Esophagus squamous epithelium (tissue), 5 donors: ENCODE results near the gene STK11. TPM values are rescaled to one million over a fixed set of nuclear protein-coding genes. Genes with fewer than 3 reads are reported as not detected.

Experiments
- DNase-seq: peaks from one replicate; lab custom pipeline; 2025; lab: John Stamatoyannopoulos, UW
- H3K27ac ChIP-seq, 4 donors: fragments of 200-600 bp; sonication (generic); one replicate each; pipeline ENCODE4 v1.5.1; 2016 to 2019; ENCODE audit warnings: mild to moderate bottlenecking in 1 of 4
- H3K27me3 ChIP-seq, 4 donors: fragments of 200-600 bp; sonication (generic); 1 replicate in 3 of 4; 2 replicates in 1 of 4; pipeline versions ENCODE4 v1.5.1 to v1.6.0; 2017 to 2021; ENCODE audit warnings: antibody characterized with exemption in 1 of 4
- H3K36me3 ChIP-seq, 3 donors: fragments of 200-600 bp; sonication (generic); one replicate each; pipeline ENCODE4 v1.5.1; 2016 to 2019
- H3K4me1 ChIP-seq, 3 donors: fragments of 200-600 bp; sonication (generic); one replicate each; pipeline ENCODE4 v1.5.1; 2017 to 2019
- H3K4me3 ChIP-seq, 4 donors: fragments of 200-600 bp; sonication (generic); 1 replicate in 3 of 4; 2 replicates in 1 of 4; pipeline ENCODE4 v1.5.1; 2016 to 2019; ENCODE audit warnings: mild to moderate bottlenecking in 2 of 4, moderate library complexity in 1 of 4
- H3K9me3 ChIP-seq, 3 donors: fragments of 200-600 bp; sonication (generic); one replicate each; pipeline ENCODE4 v1.5.1; 2016 to 2019
- CTCF ChIP-seq, 6 experiments: fragments of 450-650 bp in 4 of 6; fragments of 200-600 bp in 2 of 6; sonication (generic) in 2 of 6; IDR thresholded peaks; one replicate each; pipeline ENCODE4 v1.5.1; 2016 to 2019; ENCODE audit warnings: antibody characterized with exemption in 6 of 6, mild to moderate bottlenecking in 4 of 6, moderate library complexity in 4 of 6
- POLR2A ChIP-seq, 4 donors: fragments of 450-650 bp; IDR thresholded peaks; one replicate each; pipeline ENCODE4 v1.6.1; 2017; ENCODE audit warnings: antibody characterized with exemption in 4 of 4, mild to moderate bottlenecking in 4 of 4, moderate library complexity in 3 of 4
- WGBS, 2 donors: methylation state at CpG; one replicate each; pipeline ENCODE4 v1.1.5; 2018; 5-methylcytosine and 5-hydroxymethylcytosine counted together
- intact Hi-C: fragments of 100-400 bp; cut with DNase I; formaldehyde crosslinking; loops from one replicate; pipeline ENCODE4 v1.15.0; 2022
- total RNA-seq, 4 donors: library from RNA; depleted of rRNA; stranded (reverse); fragments of >200 nt; gene quantifications; one replicate each; pipeline ENCODE4 v1.1.0, GENCODE V29; 2016
- donor health status: DM: yes; HTN: yes; CAD: no.

The STK11 gene
- total RNA-seq, 4 donors from 2014 or later = 59.3 to 68.5 (median 61.6) TPM

GRCh38 chr19:1239796-1240737 lies 34.5 kb downstream of the STK11 start:
- peaks cover 56 to 92% (median 70%) of the 10 kb centered on the region in 3 donors for H3K4me1 ChIP-seq
- DNase-seq = no peak
- WGBS, 2 donors = 4% methylated on average over 9 to 30 of the region's 84 CpGs

GRCh38 chr19:1240925-1241324 lies 35.3 kb downstream of the STK11 start:
- H3K27me3 ChIP-seq = peaks cover 0 to 13% (median 0%) of the 10 kb centered on the region in 4 donors
- TF ChIP-seq CTCF (IDR thresholded peaks at IDR 0.05) = no peak
- TF ChIP-seq POLR2A (IDR thresholded peaks at IDR 0.05) = no peak
- peaks cover 0 to 13% (median 0%) of the 10 kb centered on the region in 3 donors for H3K36me3 ChIP-seq
- WGBS, 2 donors = 70% methylated on average over 8 of the region's 15 CpGs; no CpG with 5 or more reads in 1 of the 2 donors
- peak overlapping the region; percentile 79 to 99 (median 94) for H3K27ac ChIP-seq
- DNase-seq = no peak
- H3K4me1 ChIP-seq = peaks cover 65 to 94% (median 78%) of the 10 kb centered on the region in 3 donors
- peak overlapping the region in 2 of 4 donors; percentile 93 to 96 for H3K4me3 ChIP-seq
- intact Hi-C loops = no loop called here
- no peaks in the 10 kb centered on the region for H3K9me3 ChIP-seq

More at GRCh38 chr19:1239796-1240737, 34.5 kb downstream of the STK11 start:
- intact Hi-C loops = no loop called here
- H3K4me3 ChIP-seq = peak overlapping the region; percentile 3 to 96 (median 66)
- peak overlapping the region; percentile 79 to 99 (median 94) for H3K27ac ChIP-seq
- no peaks in the 10 kb centered on the region for H3K9me3 ChIP-seq
- H3K27me3 ChIP-seq = peaks cover 0 to 13% (median 0%) of the 10 kb centered on the region in 4 donors
- TF ChIP-seq POLR2A (IDR thresholded peaks at IDR 0.05) (no peak), CTCF (IDR thresholded peaks at IDR 0.05) (peak; percentile 77 to 99 (median 96))
- H3K36me3 ChIP-seq = peaks cover 0 to 13% (median 0%) of the 10 kb centered on the region in 3 donors

DNA sequence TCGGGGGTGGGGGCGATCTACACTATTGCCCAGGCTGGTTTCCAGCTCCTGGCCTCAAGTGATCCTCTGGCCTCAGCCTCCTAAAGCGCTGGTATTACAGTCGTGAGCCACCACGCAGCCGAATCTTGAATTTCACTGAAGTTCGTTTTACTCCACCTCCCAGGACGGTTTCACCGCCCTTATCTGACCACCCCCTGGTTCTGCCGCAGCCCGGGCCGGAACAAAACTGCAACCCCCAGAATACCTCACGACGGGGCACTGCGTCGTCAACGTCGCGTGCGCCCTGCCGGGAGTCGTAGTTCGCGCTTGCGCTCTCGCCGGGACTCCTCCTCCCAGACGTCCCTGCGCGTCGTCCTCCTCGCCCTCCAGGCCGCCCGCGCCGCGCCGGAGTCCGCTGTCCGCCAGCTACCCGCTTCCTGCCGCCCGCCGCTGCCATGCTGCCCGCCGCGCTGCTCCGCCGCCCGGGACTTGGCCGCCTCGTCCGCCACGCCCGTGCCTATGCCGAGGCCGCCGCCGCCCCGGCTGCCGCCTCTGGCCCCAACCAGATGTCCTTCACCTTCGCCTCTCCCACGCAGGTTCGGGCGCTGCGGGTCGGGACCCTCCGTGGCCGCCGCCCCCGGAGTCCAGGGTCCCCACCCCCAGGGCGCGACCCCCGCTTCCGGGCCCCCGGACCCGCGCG lies 36.0 kb downstream of the STK11 start, which contains the start of gene ATP5F1D:
TSS of gene ATP5F1D (plus strand) at position 335 of the 679 bp plus-strand sequence. CDS start at position 435, 100 bp downstream.
- no peak for DNase-seq
- intact Hi-C loops = no loop called here

More for the DNA sequence above, 36.0 kb downstream of the STK11 start, which contains the start of gene ATP5F1D:
- Histone ChIP-seq H3K4me3 (peak within 1 kb of the TSS; percentile 65 to 96 (median 94)), H3K27ac (peak within 1 kb of the TSS; percentile 92 to 99 (median 96)), H3K4me1 (peaks cover 67 to 94% (median 78%) of the 10 kb centered on the region in 3 donors), H3K36me3 (peaks cover 0 to 13% (median 0%) of the 10 kb centered on the region in 3 donors), H3K27me3 (peaks cover 0 to 9% (median 0%) of the 10 kb centered on the region in 4 donors), H3K9me3 (no peaks in the 10 kb centered on the region)
- 1 to 4% methylated on average over 8 to 32 of the region's 79 CpGs for WGBS, 2 donors
- TF ChIP-seq POLR2A (IDR thresholded peaks at IDR 0.05) (peak in 3 of 4 donors; percentile 29 to 82 (median 41)), CTCF (IDR thresholded peaks at IDR 0.05) (peak in 1 of 6 experiments; percentile 20)
